Activated T-cell treated with anti-CD3 and anti-CD28 coated beads, Interleukin-2, amount 50 U/mL, for 24 hours (primary cell): ENCODE results near the gene SLC9B2.

Source experiments
- DNase-seq: peaks from one replicate; pipeline ENCODE4 v3.0.0-alpha.2; 2020
- H3K27ac Mint-ChIP-seq: 2 replicates; pipeline ENCODE4 v1.8.0; 2020; ENCODE audit warnings: mild to moderate bottlenecking, mixed read lengths
- H3K27me3 Mint-ChIP-seq: 2 replicates; pipeline ENCODE4 v1.8.0; 2020; ENCODE audit warnings: mixed read lengths
- H3K36me3 Mint-ChIP-seq: 2 replicates; pipeline ENCODE4 v1.8.0; 2020; ENCODE audit warnings: low read depth, mixed read lengths
- H3K4me1 Mint-ChIP-seq: 2 replicates; pipeline ENCODE4 v1.8.0; 2020; ENCODE audit warnings: low read depth, mixed read lengths
- H3K4me3 Mint-ChIP-seq: 2 replicates; pipeline ENCODE4 v1.8.0; 2020; ENCODE audit warnings: mild to moderate bottlenecking, moderate library complexity, mixed read lengths
- H3K9me3 Mint-ChIP-seq: 2 replicates; pipeline ENCODE4 v1.8.0; 2020; ENCODE audit warnings: mixed read lengths

The SLC9B2 gene

DNA sequence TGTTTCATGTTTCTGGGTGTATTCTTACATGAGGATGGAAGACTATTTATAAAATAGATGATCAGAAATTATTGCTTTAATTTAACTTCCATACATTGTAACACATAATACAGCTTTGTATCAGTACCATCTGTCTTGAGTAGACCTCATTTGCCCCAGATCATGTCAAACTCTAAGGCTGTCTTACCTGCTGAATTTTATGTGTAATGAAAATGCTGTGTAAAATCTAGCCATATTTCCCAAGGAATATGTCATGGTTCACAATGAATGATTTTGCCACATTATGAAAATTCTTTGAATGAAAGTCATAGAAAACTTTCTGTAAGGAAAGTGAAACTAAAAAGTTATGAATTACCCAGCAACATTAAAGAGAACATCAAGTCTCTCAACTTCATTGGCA is 15.7 kb upstream of the SLC9B2 start:
- Mint-ChIP-seq H3K9me3 (no peaks in the 10 kb centered on the region), H3K4me3 (no peak overlapping the region), H3K27ac (peak overlapping the region; percentile 20), H3K4me1 (peaks cover 20% of the 10 kb centered on the region), H3K36me3 (peaks cover 31% of the 10 kb centered on the region), H3K27me3 (no peaks in the 10 kb centered on the region)
- no peak for DNase-seq

DNA sequence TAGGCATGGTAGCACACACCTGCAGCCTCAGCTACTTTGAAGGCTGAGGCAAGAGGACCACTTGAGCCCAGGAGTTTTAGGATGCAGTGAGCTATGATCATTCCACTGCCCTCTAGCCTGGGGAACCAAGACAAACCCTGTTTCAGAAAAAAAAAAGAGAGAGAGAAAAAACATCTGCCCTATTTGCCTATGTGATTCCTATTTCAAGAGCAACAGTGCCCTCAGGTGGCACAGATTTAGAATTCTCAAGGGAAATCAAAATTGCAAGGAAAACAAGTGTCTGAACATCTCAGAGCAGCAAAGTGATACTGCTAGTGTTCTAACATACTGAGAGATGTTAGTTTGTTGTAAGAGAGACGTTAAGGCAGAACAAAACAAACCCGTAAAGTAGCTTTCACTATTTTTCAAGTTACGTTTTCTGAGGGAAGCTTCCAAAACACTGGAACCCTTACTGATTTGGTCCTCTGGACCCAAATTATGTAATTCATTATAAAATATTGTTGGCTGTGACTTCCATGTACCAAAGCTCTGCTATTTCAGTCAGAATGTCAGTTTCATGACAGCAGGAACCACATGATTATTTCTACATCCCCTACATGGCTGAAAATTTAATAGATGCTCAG is 15.2 kb upstream of the SLC9B2 start:
- no peak overlapping the region for H3K4me3 Mint-ChIP-seq
- H3K36me3 Mint-ChIP-seq: peaks cover 36% of the 10 kb centered on the region
- no peaks in the 10 kb centered on the region for H3K27me3 Mint-ChIP-seq
- peaks cover 16% of the 10 kb centered on the region for H3K4me1 Mint-ChIP-seq
- H3K27ac Mint-ChIP-seq: no peak overlapping the region
- H3K9me3 Mint-ChIP-seq: no peaks in the 10 kb centered on the region
- DNase-seq: no peak

GRCh38 chr4:103089481-103089880 is 12.9 kb upstream of the SLC9B2 start:
- Mint-ChIP-seq H3K4me1 (peaks cover 14% of the 10 kb centered on the region), H3K4me3 (no peak overlapping the region), H3K36me3 (peaks cover 48% of the 10 kb centered on the region), H3K9me3 (no peaks in the 10 kb centered on the region), H3K27me3 (no peaks in the 10 kb centered on the region), H3K27ac (no peak overlapping the region)
- no peak for DNase-seq

DNA sequence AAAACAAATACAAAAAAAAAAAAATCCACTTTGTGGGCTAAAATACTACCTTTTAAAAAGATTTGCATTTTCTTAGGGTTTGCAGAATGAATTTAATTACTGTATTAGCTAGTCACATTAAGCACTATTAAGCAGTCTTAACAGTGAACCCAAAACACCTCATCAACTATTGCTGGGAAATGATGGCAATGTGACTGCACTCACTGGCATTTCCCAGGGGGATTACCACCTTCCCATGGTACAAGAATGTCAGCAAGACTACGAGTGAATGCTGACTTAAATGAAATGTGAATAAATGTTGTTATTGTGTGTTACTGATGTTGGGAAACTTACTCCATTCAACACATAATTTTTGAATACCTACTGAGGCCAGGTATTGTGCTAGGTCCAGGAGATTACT is 10.0 kb upstream of the SLC9B2 start:
- Mint-ChIP-seq H3K9me3 (no peaks in the 10 kb centered on the region), H3K27me3 (no peaks in the 10 kb centered on the region), H3K4me3 (no peak overlapping the region), H3K27ac (peak overlapping the region; percentile 28), H3K36me3 (peaks cover 46% of the 10 kb centered on the region), H3K4me1 (no peaks in the 10 kb centered on the region)
- DNase-seq: no peak

GRCh38 chr4:103085555-103086196 is 9.1 kb upstream of the SLC9B2 start:
- no peaks in the 10 kb centered on the region for H3K27me3 Mint-ChIP-seq
- peaks cover 46% of the 10 kb centered on the region for H3K36me3 Mint-ChIP-seq
- H3K4me1 Mint-ChIP-seq: no peaks in the 10 kb centered on the region
- no peak overlapping the region for H3K4me3 Mint-ChIP-seq
- no peaks in the 10 kb centered on the region for H3K9me3 Mint-ChIP-seq
- no peak overlapping the region for H3K27ac Mint-ChIP-seq
- DNase-seq: no peak

GRCh38 chr4:103079621-103080020 is 3.1 kb upstream of the SLC9B2 start:
- Mint-ChIP-seq H3K9me3 (no peaks in the 10 kb centered on the region), H3K27ac (no peak overlapping the region), H3K36me3 (peaks cover 22% of the 10 kb centered on the region), H3K4me1 (peaks cover 28% of the 10 kb centered on the region), H3K27me3 (no peaks in the 10 kb centered on the region), H3K4me3 (no peak overlapping the region)
- no peak for DNase-seq

GRCh38 chr4:103075894-103076746 is 441 bp downstream of the SLC9B2 start:
- peak; percentile 86 for DNase-seq

GRCh38 chr4:103075435-103075893 is 1.1 kb downstream of the SLC9B2 start:
- Mint-ChIP-seq H3K4me3 (peak overlapping the region; percentile 97), H3K27ac (peak overlapping the region; percentile 98), H3K36me3 (peaks cover 48% of the 10 kb centered on the region), H3K4me1 (peaks cover 53% of the 10 kb centered on the region), H3K9me3 (no peaks in the 10 kb centered on the region), H3K27me3 (no peaks in the 10 kb centered on the region)
- DNase-seq: no peak

More at GRCh38 chr4:103075894-103076746, 441 bp downstream of the SLC9B2 start:
- Mint-ChIP-seq H3K4me3 (peak overlapping the region; percentile 97), H3K4me1 (peaks cover 50% of the 10 kb centered on the region), H3K9me3 (no peaks in the 10 kb centered on the region), H3K36me3 (peaks cover 43% of the 10 kb centered on the region), H3K27me3 (no peaks in the 10 kb centered on the region), H3K27ac (peak overlapping the region; percentile 98)

DNA sequence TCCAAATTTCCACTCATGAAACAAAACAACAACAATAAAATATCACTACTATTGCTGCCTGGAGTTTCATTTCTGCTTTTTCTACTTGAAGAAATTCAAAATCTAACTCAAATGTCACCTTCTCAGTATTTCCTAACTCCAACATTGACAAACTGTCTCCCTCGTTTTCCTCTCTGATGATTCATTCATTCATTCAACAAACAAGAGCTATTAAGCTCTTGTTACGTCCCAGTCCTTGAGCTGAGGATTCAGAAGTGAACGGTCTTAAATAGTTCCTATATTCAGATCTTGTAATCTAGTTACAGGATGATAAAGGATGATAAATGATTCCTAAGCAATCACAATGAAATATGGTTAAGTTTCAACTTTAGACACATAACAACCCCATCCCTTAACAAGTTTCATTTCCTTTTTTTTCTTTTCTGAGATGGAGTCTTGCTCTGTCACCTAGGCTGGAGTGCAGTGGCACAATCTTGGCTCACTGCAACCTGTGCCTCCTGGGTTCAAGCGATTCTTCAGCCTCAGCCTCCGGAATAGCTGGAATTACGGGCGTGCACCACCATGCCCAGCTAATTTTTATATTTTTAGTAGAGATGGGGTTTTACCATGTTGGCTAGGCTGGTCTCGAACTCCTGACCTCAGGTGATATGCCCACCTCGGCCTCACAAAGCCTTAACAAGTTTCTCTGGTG is 1.7 kb downstream of the SLC9B2 start:
- Mint-ChIP-seq H3K4me1 (peaks cover 53% of the 10 kb centered on the region), H3K4me3 (peak overlapping the region; percentile 97)

DNA sequence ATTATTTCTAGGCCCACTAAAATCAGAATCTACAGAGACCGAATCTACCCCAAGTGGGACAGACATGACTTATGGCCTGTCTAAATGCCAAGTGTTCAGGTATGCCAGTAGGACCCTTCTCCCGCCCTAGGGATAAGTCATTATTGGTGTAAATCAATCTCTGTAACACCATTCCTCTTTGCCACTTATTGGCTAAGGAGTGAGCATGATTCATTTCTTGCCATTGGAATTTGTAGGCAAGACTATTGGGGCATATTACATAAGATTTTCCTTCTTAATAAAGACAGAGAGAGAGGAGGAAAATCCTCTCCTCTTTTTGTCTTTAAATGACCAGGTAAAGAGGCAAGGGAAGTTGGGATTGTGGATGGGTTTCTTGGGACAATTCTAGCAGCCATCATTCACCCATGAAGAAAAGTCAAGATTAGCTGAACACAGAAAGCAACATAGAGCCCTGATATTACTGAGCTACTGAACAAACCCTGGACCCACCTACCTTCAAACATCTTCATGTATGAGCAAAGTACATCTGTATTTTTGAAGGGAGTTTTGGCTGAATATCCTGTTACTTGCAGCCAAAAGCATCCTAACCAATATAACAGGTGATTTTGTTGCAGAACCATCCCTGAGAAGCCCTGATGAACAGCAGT is 2.6 kb downstream of the SLC9B2 start:
- H3K27me3 Mint-ChIP-seq: no peaks in the 10 kb centered on the region
- H3K4me1 Mint-ChIP-seq: peaks cover 50% of the 10 kb centered on the region
- peaks cover 61% of the 10 kb centered on the region for H3K36me3 Mint-ChIP-seq
- peak overlapping the region; percentile 97 for H3K4me3 Mint-ChIP-seq
- H3K9me3 Mint-ChIP-seq: no peaks in the 10 kb centered on the region
- no peak for DNase-seq
- H3K27ac Mint-ChIP-seq: no peak overlapping the region

More for the DNA sequence above, 1.7 kb downstream of the SLC9B2 start:
- H3K27me3 Mint-ChIP-seq: no peaks in the 10 kb centered on the region
- peaks cover 53% of the 10 kb centered on the region for H3K36me3 Mint-ChIP-seq
- H3K27ac Mint-ChIP-seq: peak overlapping the region; percentile 98
- no peaks in the 10 kb centered on the region for H3K9me3 Mint-ChIP-seq
- no peak for DNase-seq

DNA sequence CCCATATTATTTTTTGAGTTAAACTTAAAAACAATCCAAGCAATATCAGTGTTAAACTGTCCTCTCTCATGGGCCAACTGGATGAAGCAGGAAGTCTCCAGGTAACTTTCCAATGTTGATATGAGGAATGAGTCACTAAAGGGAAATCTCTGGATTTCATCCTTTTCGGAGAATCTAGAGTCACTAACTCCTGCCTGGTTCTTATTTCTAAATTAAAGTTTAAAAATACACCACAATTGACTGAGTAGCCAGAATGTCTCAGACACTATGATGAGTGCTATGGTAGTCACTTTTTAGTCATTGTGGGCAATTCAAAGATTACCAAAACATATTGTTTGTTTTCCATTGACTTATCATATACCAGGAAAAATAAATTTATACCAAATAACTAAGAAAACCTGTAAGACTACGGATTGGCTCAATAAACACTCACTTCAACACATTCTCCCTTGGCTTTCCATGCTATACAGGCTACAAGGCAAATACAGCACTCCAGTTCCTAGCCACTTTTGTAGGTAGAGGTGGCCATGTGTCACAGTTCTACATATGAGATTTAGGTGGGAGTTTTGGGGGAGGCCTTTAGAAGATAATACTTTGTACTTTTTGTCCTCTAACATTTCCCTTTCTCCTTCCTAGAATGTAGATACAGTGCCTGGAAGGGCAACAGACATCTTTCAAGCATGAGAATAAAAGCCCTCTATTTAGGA is 8.6 kb downstream of the SLC9B2 start:
- H3K36me3 Mint-ChIP-seq: peaks cover 80% of the 10 kb centered on the region
- H3K4me3 Mint-ChIP-seq: no peak overlapping the region
- H3K27me3 Mint-ChIP-seq: no peaks in the 10 kb centered on the region
- H3K9me3 Mint-ChIP-seq: no peaks in the 10 kb centered on the region
- peaks cover 29% of the 10 kb centered on the region for H3K4me1 Mint-ChIP-seq
- DNase-seq: no peak
- H3K27ac Mint-ChIP-seq: peak overlapping the region; percentile 56

DNA sequence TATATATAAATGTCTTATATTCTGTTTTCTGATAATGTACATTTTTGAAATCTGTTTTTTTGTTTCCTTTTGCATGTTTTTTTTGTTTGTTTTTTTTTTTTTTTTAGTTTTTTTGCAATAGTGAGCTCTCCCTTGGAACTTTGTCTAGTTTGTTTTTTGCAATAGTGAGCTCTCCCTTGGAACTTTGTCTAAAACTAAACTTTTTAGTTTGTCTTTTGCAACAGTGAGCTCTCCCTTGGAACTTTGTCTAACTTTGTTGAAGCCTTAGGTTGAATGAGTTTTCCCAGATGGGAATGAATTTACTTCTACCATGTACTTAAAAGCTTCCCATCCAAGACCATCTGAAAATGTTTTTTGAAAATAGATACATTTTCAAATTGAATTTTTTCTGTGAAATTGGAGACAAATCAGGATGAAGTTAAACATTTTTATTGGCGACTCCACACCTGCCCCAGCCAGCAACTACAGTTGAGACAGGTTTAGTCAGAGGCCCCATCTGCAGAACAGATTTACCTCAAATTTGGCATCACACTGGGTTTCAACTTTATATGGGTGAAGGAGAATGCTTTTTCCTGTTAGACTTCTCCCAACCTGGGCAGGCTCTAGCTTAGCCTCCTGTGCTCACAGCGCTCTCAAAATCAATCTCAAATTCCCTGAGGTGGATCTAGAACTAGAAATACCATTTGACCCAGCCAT is 16.0 kb downstream of the SLC9B2 start:
- peaks cover 77% of the 10 kb centered on the region for H3K36me3 Mint-ChIP-seq
- DNase-seq: no peak
- no peak overlapping the region for H3K4me3 Mint-ChIP-seq
- H3K9me3 Mint-ChIP-seq: peaks cover 3% of the 10 kb centered on the region
- H3K27ac Mint-ChIP-seq: no peak overlapping the region
- H3K27me3 Mint-ChIP-seq: no peaks in the 10 kb centered on the region
- no peaks in the 10 kb centered on the region for H3K4me1 Mint-ChIP-seq

DNA sequence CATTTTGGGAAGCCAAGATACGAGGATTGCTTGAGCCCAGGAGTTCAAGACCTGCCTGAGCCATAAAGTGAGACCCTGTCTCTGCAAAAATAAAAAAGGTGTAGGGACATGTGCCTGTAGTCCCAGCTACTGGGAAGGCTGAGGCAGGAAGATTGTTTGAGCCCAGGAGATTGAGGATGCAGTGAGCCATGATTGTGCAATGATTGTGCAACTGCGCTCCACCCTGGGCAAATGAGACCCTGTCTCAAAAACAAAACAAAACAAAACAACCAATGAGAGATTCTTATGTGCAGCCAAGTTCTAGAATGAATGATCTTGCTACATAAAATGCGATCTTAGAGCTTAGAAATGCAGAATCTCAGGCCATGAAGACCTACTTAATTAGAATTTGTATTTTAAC is 22.5 kb downstream of the SLC9B2 start:
- no peak overlapping the region for H3K27ac Mint-ChIP-seq
- peaks cover 13% of the 10 kb centered on the region for H3K4me1 Mint-ChIP-seq
- H3K4me3 Mint-ChIP-seq: no peak overlapping the region
- H3K27me3 Mint-ChIP-seq: no peaks in the 10 kb centered on the region
- peaks cover 53% of the 10 kb centered on the region for H3K36me3 Mint-ChIP-seq
- DNase-seq: no peak
- H3K9me3 Mint-ChIP-seq: no peaks in the 10 kb centered on the region
